Mesodermal cell (in vitro differentiated cells): Measurements from ENCODE around the gene SEC24B. TPM values are rescaled to one million over a fixed set of nuclear protein-coding genes. Genes with fewer than 3 reads are reported as not detected.
A peak's percentile ranks its signal among the peaks of the same experiment; 100 is the strongest.

Experiments used
- H3K27ac ChIP-seq: 2 replicates; pipeline ENCODE4 v1.7.0; 2013; ENCODE audit warnings: mild to moderate bottlenecking, low read depth, low read length, moderate library complexity; ENCODE audit not compliant: severe bottlenecking
- H3K36me3 ChIP-seq: 2 replicates; pipeline ENCODE4 v1.7.1; 2013; ENCODE audit warnings: mild to moderate bottlenecking, low read length, moderate library complexity; ENCODE audit not compliant: control insufficient read depth, insufficient read depth
- H3K4me1 ChIP-seq: one replicate; pipeline ENCODE4 v1.7.1; 2013; ENCODE audit warnings: mild to moderate bottlenecking, low read length; ENCODE audit not compliant: insufficient read depth, control insufficient read depth, poor library complexity, severe bottlenecking
- H3K4me3 ChIP-seq: 2 replicates; pipeline ENCODE4 v1.7.0; 2013; ENCODE audit warnings: low read length, control low read depth, mild to moderate bottlenecking; ENCODE audit not compliant: insufficient read depth, poor library complexity, severe bottlenecking; ENCODE audit errors: extremely low read depth
- H3K9me3 ChIP-seq: 2 replicates; pipeline ENCODE4 v1.7.1; 2013; ENCODE audit warnings: mild to moderate bottlenecking, low read length, moderate library complexity; ENCODE audit not compliant: control insufficient read depth
- WGBS, 2 experiments: methylation state at CpG; one replicate each; pipeline ENCODE4 v1.1.5; 2013; ENCODE audit warnings: missing lambda C conversion rate in 2 of 2; ENCODE audit not compliant: insufficient coverage in 2 of 2; 5-methylcytosine and 5-hydroxymethylcytosine counted together
- polyA plus RNA-seq, 2 experiments: library from polyadenylated mRNA; stranded (reverse); fragments of 50-300 nt; gene quantifications; one replicate each; pipeline ENCODE4 v1.2.3, GENCODE V29; 2013

SEC24B gene
- 43.1 TPM for polyA plus RNA-seq (2013, experiment 1 of 2)
- 39.0 TPM for polyA plus RNA-seq (2013, experiment 2 of 2)

DNA sequence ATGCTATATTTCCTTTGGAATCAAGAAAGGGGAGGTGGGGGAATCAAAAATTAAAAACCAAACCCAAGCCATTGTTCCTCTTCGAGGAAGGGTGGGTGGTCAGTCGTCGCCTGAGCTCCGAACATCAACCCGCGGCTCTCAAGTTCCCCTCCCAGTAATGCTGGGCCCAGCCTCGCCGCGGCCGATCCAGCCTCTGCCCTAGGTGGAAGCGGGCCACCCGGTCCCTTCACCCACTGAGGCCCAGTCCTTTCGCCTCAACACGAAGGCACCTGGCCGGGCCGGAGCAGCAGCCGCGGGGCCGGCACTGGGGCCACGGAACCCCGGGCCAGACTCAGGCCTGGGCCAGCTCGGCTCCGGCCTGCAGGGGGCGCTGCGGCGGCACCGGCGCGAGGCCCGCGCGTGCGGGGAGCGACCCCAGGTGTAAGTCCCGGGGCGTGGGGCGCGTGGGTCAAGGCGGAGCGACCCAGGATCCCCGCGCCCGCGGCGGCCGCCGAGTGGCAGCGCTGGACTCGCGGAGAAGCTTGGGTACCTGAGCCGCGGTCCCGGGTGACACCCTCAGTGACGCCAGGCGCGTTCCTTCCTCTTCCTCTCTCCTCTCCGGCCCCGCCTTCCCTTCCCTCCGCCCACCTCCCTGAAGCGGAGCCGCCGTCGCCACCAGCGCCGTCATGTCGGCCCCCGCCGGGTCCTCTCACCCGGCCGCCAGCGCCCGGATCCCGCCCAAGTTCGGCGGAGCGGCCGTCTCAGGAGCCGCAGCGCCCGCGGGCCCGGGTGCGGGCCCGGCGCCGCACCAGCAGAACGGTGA is at the start of gene SEC24B:
SEC24B (plus strand) TSS at position 611 of the 802 bp plus-strand sequence; CDS start at position 666, 55 bp downstream.
- Histone ChIP-seq H3K4me1 (peaks cover 4% of the 10 kb centered on the region), H3K27ac (peak within 1 kb of the TSS; percentile 90), H3K9me3 (no peaks in the 10 kb centered on the region), H3K36me3 (peaks cover 18% of the 10 kb centered on the region), H3K4me3 (peak within 1 kb of the TSS; percentile 74)
- 1% methylated on average over 66 to 86 of the region's 87 CpGs for WGBS, 2 experiments

- no peak overlapping the region for H3K27ac ChIP-seq
- H3K9me3 ChIP-seq, result no peaks in the 10 kb centered on the region
- no peak overlapping the region for H3K4me3 ChIP-seq
- no peaks in the 10 kb centered on the region for H3K4me1 ChIP-seq
- H3K36me3 ChIP-seq, result no peaks in the 10 kb centered on the region
- WGBS, 2 experiments, result 89 to 93% methylated on average over 6 of the region's 6 CpGs
Observed at GRCh38 chr4:109383823-109384222, 49.8 kb upstream of the SEC24B start.

- WGBS, 2 experiments, result 93 to 94% methylated on average over 4 to 5 of the region's 5 CpGs
- H3K9me3 ChIP-seq, result no peaks in the 10 kb centered on the region
- no peaks in the 10 kb centered on the region for H3K4me1 ChIP-seq
- no peak overlapping the region for H3K27ac ChIP-seq
- no peak overlapping the region for H3K4me3 ChIP-seq
- no peaks in the 10 kb centered on the region for H3K36me3 ChIP-seq
Observed at GRCh38 chr4:109385260-109385659, 48.4 kb upstream of the SEC24B start.

GRCh38 chr4:109389369-109390114 is 44.1 kb upstream of the SEC24B start:
- Histone ChIP-seq H3K4me1 (no peaks in the 10 kb centered on the region), H3K27ac (no peak overlapping the region), H3K4me3 (no peak overlapping the region), H3K36me3 (no peaks in the 10 kb centered on the region), H3K9me3 (no peaks in the 10 kb centered on the region)
- WGBS, 2 experiments, result 62 to 66% methylated on average over 5 to 6 of the region's 7 CpGs

DNA sequence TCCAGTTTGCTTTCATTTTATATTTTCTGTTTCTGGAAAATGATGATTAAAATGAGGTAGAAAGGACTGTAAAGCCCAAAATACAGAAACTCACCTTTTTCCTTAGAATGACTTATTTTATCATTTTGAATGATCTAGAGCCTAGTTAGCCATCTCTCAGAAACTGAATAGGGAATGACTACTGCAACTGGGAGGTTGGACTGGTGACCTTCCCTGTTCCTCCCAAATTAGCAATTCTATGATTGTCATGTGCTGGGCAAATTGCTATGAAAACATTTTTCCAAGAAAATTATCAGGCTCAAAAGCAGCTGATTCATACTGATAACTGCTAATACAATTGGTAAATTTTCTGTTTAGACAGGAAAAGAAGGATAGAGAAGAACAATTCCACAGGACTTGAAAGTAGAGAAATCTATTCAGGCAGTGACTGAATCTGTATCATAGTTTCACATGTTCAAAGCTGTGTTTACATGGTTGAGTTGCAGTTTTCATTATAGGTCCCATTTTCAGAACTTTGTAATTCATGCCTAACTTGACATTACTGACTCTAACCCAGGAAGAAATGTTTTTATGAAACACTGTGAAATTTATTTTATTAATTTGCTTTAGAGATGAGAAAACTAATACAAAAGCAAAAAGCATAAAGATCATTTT is 43.4 kb upstream of the SEC24B start:
- H3K4me1 ChIP-seq, result no peaks in the 10 kb centered on the region

DNA sequence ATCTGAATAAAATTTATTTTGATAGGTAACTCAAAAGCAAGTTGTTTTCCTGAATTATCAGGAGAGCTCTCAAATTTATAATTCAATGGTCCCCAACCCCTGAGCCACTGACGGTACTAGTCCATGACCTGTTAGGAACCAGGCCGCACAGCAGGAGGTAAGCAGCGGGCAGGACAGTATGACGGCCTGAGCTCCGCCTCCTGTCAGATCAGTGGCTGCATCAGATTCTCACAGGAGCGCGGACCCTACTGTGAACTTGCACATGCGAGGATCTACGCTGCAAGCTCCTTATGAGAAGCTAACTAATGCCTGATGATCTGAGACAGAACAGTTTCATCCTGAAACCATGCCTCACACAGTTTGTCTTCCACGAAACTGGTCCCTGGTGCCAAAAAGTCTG is 37.9 kb upstream of the SEC24B start:
- no peaks in the 10 kb centered on the region for H3K9me3 ChIP-seq
- H3K27ac ChIP-seq, result no peak overlapping the region
- H3K36me3 ChIP-seq, result no peaks in the 10 kb centered on the region
- H3K4me3 ChIP-seq, result no peak overlapping the region
- H3K4me1 ChIP-seq, result no peaks in the 10 kb centered on the region
- 47 to 56% methylated on average over 9 of the region's 10 CpGs for WGBS, 2 experiments

More for the DNA sequence above, 43.4 kb upstream of the SEC24B start:
- Histone ChIP-seq H3K9me3 (no peaks in the 10 kb centered on the region), H3K4me3 (no peak overlapping the region), H3K36me3 (no peaks in the 10 kb centered on the region), H3K27ac (no peak overlapping the region)

- H3K9me3 ChIP-seq, result no peaks in the 10 kb centered on the region
- no peak overlapping the region for H3K4me3 ChIP-seq
- H3K27ac ChIP-seq, result no peak overlapping the region
- no peaks in the 10 kb centered on the region for H3K4me1 ChIP-seq
- no peaks in the 10 kb centered on the region for H3K36me3 ChIP-seq
- no CpG with 5 or more reads among the region's 1 CpG for WGBS, 2 experiments
Observed at GRCh38 chr4:109398928-109399327, 34.7 kb upstream of the SEC24B start.

GRCh38 chr4:109406337-109406931 is 27.2 kb upstream of the SEC24B start:
- no CpG with 5 or more reads among the region's 2 CpGs for WGBS, 2 experiments

GRCh38 chr4:109407027-109407737 is 26.4 kb upstream of the SEC24B start:
- Histone ChIP-seq H3K27ac (no peak overlapping the region), H3K36me3 (no peaks in the 10 kb centered on the region), H3K4me1 (peaks cover 3% of the 10 kb centered on the region), H3K9me3 (no peaks in the 10 kb centered on the region), H3K4me3 (no peak overlapping the region)
- no CpG with 5 or more reads among the region's 2 CpGs for WGBS, 2 experiments

More at GRCh38 chr4:109406337-109406931, 27.2 kb upstream of the SEC24B start:
- Histone ChIP-seq H3K9me3 (no peaks in the 10 kb centered on the region), H3K4me1 (peaks cover 3% of the 10 kb centered on the region), H3K27ac (no peak overlapping the region), H3K36me3 (no peaks in the 10 kb centered on the region), H3K4me3 (no peak overlapping the region)

DNA sequence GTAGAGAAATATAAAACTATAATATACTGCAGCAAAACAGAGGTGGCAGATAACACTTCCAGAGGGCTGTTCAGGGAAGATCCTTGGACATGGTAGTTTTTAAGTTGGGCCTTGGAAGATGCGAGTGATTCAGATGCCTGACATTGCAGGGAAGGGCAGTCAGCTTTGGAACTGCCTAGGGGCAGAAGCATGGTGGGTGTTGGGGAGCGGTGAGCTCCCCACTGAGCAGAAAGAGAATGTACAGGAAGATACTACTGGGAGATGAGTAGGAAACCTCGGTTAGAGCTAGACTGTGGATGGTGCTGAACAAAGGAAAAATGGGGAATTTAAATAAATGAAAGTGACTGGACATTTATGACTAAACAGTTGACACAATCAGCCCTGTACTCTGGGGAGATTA is 24.9 kb upstream of the SEC24B start:
- Histone ChIP-seq H3K9me3 (no peaks in the 10 kb centered on the region), H3K4me1 (peaks cover 3% of the 10 kb centered on the region), H3K4me3 (no peak overlapping the region), H3K27ac (no peak overlapping the region), H3K36me3 (no peaks in the 10 kb centered on the region)
- WGBS, 2 experiments, result 83 to 86% methylated on average over 3 of the region's 3 CpGs
